Measurements from ENCODE around the gene DLG2.

Gene DLG2

GRCh38 chr11:83836883-83837654 lies 1790.1 kb downstream of the DLG2 start:
- DNase-seq (ENCODE audit: low spot score): no peak

- DNase-seq (ENCODE audit: low spot score): no peak
These were observed 1791.1 kb downstream of the DLG2 start for GRCh38 chr11:83836065-83836464.

DNA sequence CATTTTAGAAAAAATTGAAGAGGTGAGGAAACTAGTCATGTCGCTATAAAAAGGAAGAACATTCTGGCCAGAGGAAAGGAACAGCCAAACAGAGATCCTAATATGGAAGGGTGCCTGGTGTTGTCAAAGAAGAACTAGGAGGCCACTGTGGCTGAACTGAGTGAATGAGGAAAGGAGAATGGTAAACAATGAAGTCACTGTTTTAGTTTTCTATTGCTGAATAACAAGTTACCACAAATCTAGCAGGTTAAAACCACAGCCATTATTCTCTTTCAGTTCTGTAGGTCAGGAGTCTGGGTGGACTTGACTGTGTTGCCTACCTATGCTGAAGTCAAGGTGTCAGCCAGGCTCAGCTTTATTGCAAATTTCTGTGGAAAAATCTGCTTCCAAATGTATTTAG lies 1791.7 kb downstream of the DLG2 start:
- no peak for DNase-seq (ENCODE audit: low spot score)

- no peak for DNase-seq (ENCODE audit: low spot score)
These were observed 1795.2 kb downstream of the DLG2 start for GRCh38 chr11:83831929-83832328.

GRCh38 chr11:83827940-83828554 lies 1799.1 kb downstream of the DLG2 start:
- no peak for DNase-seq (ENCODE audit: low spot score)

- no peak for DNase-seq (ENCODE audit: low spot score)
These were observed 1799.6 kb downstream of the DLG2 start for GRCh38 chr11:83827520-83827919.

DNA sequence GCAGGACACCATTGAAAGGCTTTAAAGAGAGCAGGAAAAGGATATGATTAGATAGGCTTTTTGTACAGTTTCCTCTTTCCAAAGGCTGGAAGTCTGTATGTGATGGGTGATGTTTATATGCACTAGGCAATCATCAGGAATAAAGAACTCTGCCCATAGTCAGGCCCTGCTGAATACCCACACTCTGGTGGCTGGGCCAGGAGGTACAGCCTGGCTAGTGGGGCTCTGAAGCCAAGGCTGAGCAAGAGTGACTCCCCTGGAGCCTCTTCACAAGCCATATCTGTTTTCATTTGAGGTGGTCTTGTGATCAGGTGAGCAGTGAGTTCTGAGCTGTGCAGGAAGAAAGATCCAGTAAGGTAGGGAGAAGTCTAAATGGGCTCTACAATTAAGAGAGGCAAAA lies 1801.1 kb downstream of the DLG2 start:
- no peak for DNase-seq (ENCODE audit: low spot score)

DNA sequence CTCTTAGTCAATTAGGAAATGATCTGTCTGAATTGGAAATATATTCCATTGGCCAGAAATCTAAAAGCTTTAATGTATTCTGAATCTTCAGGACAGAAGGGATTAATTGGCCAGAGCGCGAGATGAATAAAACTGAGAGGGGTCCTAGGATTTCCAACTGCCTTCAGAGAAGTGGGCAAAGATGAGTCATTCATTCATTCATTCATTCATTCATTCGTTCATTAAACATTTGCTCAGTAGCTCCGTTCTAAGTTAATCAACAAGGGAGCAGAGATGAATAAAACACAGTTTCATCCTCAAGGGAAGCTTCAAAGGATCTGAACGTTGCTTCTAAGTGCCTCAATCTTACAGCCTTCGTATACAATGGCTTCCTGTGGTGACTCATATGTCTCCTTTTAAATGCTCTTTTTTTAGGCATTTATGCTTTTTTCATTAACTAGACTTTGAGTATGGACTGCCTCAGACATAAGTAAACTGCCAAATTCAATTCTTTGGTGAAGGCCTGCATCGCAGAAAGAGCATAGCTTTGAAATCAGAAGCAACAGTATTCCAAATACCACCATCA lies 1803.6 kb downstream of the DLG2 start:
- DNase-seq (ENCODE audit: low spot score): no peak

DNA sequence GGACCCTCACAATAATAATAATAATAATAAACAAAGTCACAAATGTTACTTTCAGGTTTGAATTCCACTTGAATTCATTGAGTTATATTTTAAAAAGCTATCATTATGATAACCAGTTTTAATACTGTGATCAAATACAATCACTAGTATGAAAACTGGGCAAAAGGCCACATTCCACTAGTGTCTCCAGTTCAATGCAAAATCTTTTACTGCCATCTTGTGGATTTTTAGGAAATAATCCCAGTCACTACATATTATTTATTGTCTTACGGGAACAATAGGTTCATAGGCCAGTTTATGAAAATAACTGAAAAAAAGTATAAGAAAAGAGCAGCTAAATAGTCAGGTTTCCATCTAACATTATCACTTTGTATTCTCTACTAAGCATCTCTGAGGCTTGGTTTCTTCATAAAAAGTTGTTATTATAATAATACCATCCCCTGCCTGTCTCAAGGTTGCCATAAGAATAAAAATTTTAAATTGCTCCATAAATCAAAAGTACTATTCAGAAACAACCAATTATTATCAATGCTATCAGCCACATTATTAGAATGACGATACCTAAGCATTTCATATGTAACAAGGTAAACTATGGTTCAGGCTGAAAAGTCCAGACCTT lies 1807.1 kb downstream of the DLG2 start:
- no peak for DNase-seq (ENCODE audit: low spot score)

GRCh38 chr11:83818349-83818748 lies 1808.8 kb downstream of the DLG2 start:
- DNase-seq (ENCODE audit: low spot score): no peak

DNA sequence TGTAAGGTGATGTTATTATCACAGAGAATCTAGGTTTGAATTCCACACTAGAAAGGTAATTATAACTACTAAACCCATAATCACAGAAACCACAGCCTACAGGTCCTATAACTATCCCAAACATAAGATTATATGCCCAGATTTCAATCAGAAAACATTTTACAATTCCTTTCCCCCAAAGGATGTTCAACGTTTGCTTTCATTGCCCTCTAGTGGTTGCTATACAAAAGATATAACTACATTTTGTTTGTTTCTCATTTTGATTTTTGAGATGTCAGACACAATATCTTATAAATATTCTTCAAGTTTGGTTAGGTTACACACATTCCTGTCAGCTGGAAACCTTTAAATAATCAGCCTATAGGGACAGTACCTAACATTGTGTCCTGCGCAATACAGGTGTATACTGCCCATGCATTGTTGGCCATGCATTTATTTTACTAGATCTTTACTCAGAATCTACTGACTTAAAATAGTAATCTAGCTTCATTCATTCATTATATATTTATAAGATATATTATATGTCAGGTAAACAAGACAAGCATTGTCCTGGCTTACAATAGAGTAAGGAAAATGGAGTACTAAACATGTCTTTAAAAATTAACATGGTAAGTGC lies 1810.5 kb downstream of the DLG2 start:
- DNase-seq (ENCODE audit: low spot score): no peak

DNA sequence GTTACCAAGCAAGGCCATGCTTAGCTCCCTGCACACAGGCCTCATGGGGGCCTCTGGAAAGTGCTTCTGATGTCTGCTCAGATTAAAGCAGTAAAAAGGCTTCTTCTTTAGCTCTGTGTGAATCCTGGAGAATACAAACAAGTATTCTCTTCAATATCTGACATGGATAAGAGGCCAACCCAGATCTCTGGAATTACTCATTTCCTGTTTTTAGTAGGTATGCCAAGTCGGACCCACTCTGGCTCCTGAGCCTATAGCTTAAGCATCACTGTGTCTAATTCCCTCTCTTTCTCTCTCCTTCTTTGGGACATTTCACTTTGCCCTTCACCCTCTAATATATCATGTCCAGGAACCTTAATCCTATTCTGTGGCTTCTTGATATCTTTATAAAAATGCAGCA lies 1811.4 kb downstream of the DLG2 start:
- no peak for DNase-seq (ENCODE audit: low spot score)

GRCh38 chr11:83813296-83813695 lies 1813.8 kb downstream of the DLG2 start:
- DNase-seq (ENCODE audit: low spot score): no peak

- DNase-seq (ENCODE audit: low spot score): no peak
These were observed 1817.9 kb downstream of the DLG2 start for GRCh38 chr11:83809274-83809673.

GRCh38 chr11:83801799-83802198 lies 1825.3 kb downstream of the DLG2 start:
- DNase-seq (ENCODE audit: low spot score): no peak

DNA sequence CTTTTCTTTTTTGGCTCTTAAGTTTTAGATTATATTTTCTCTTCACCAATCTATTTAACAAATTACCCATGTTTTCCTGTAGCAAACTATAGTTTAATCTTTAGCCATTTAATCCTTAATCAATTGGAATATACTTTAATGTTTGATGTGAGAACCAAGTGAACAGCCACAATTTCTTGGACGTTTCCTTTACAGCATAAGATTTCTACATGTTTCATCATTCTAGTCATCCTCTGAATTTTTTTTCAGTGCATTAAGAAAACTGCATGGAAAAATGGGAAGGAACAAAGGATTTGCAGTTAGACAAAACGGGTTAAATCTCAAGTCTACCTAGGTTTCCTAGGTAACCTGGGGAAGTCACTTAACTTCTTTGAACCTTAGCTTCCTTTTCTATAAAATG lies 1833.8 kb downstream of the DLG2 start:
- DNase-seq (ENCODE audit: low spot score): no peak

DNA sequence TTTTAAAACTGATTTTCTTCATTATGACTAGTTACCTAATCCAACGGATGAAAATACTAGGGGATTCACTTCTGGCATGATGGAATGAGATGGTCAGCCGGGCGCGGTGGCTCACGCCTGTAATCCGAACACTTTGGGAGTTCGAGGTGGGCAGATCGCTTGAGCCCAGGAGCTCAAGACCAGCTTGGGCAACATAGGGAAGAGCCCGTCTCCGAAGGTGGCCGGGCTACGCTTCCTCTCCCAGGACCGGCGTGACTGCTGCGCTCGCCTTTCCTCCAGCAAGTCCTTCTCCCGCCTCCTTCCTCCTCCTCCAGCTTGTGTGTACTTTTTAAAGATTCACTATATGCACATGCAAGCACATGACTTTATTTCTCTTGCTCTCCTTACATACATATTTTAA lies 1835.6 kb downstream of the DLG2 start:
- no peak for DNase-seq (ENCODE audit: low spot score)

GRCh38 chr11:83785942-83786341 lies 1841.2 kb downstream of the DLG2 start:
- no peak for DNase-seq (ENCODE audit: low spot score)

GRCh38 chr11:83784419-83784818 lies 1842.7 kb downstream of the DLG2 start:
- DNase-seq (ENCODE audit: low spot score): no peak

DNA sequence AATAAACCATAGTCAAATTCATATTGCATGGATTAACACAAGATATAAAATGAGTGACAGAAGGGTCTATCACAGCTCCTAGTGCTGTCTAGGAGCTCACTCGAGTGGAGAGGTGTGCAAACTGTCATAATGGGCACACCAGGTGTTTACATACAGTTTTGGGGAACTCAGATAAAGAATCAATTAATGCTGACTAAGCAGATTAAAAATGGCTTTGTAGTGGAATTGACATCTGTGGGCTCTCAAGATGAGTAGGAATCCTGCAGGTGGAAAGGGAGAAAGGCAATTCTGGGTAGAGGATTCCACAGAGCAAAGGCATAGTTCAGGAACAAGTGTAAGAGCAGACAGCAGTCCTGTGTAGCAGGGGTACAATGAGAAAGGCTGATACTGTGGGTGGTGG lies 1844.8 kb downstream of the DLG2 start:
- no peak for DNase-seq (ENCODE audit: low spot score)

GRCh38 chr11:83779876-83780275 lies 1847.3 kb downstream of the DLG2 start:
- no peak for DNase-seq (ENCODE audit: low spot score)

GRCh38 chr11:83778596-83778995 lies 1848.5 kb downstream of the DLG2 start:
- DNase-seq (ENCODE audit: low spot score): no peak

Measured in CD4-positive, alpha-beta T cell treated with Interleukin-2 at 100 ng/mL for 4 hours (primary cell).